ENCODE data around the gene ZNF837. TPM values are rescaled to one million over a fixed set of nuclear protein-coding genes. Genes with fewer than 3 reads are reported as not detected.

ZNF837 gene
- 0.29 to 1.0 TPM (median 0.39 TPM) in 3 replicates for polyA plus RNA-seq
- 0.17 TPM for polyA plus RNA-seq (2011; ENCODE audit: low read depth)
- polyA plus RNA-seq (2011; cell fraction: cytosol; rRNA removed), result 0.33 and 1.3 TPM in 2 replicates
- polyA plus RNA-seq (2011; cell fraction: nucleus; rRNA removed), result 0.43 and 1.1 TPM in 2 replicates
- polyA plus RNA-seq (2012; ENCODE audit: low replicate concordance), result 0.73 and 0.99 TPM in 2 replicates
- 0.16 TPM in 2 of 3 replicates, not detected in the other for polyA minus RNA-seq
- 2.3 TPM for polyA minus RNA-seq (2011; cell fraction: cytosol; rRNA and poly(A)+ RNA removed)
- 0.62 and 0.74 TPM in 2 replicates for polyA minus RNA-seq (2011; cell fraction: nucleus; rRNA and poly(A)+ RNA removed)

GRCh38 chr19:58380662-58381459 is at the start of gene ZNF837:
Gene ZNF837 (minus strand): TSS chr19:58381030. CDS start chr19:58369332, 11,698 bp downstream.
- no peaks in the 10 kb centered on the region for H3K36me3 ChIP-seq (ENCODE audit: control insufficient read depth in 2 of 2, extremely low read depth in 1 of 2, insufficient read depth in 2 of 2, low read length in 2 of 2)
- peak; percentile 90 for FAIRE-seq
- peak within 1 kb of the TSS; percentile 94 for H3K4me2 ChIP-seq (ENCODE audit: control insufficient read depth, extremely low read depth, insufficient read depth, low read depth, low read length)
- H3K4me3 ChIP-seq (ENCODE audit: control insufficient read depth in 2 of 3, extremely low read depth in 1 of 3, insufficient read depth in 2 of 3, low read depth in 1 of 3, low read length in 3 of 3), result peak within 1 kb of the TSS; percentile 72 to 84 (median 79)
- peaks cover 20% of the 10 kb centered on the region for H3K4me1 ChIP-seq (ENCODE audit: control insufficient read depth, extremely low read depth, insufficient read depth, low read length)
- no peaks in the 10 kb centered on the region for H3K27me3 ChIP-seq (ENCODE audit: control insufficient read depth, extremely low read depth, insufficient read depth, low read length)
- H2AFZ ChIP-seq (ENCODE audit: control insufficient read depth, low read length), result peak within 1 kb of the TSS; percentile 95
- dilution Hi-C loops (cut with MboI; ENCODE audit: extremely low pct_ligation_motif_present, low sequenced_read_pairs), result no loop called here
- peak; percentile 99 for DNase-seq (ENCODE audit: low read depth, low spot score)
- H4K20me1 ChIP-seq (ENCODE audit: control insufficient read depth, extremely low read depth, insufficient read depth, low read length), result no peaks in the 10 kb centered on the region
- H3K27ac ChIP-seq (ENCODE audit: control insufficient read depth, insufficient read depth, low read length), result peak within 1 kb of the TSS; percentile 93
- no peaks in the 10 kb centered on the region for H3K9me3 ChIP-seq (ENCODE audit: control insufficient read depth, low read depth, low read length)
- peak within 1 kb of the TSS; percentile 91 for H3K9ac ChIP-seq (ENCODE audit: control insufficient read depth, extremely low read depth, insufficient read depth, low read length)
- no peaks in the 10 kb centered on the region for H3K9me1 ChIP-seq (ENCODE audit: control insufficient read depth, extremely low read depth, insufficient read depth, low read length)
- TF ChIP-seq EZH2 (IDR thresholded peaks at IDR 0.05; ENCODE audit: low read length) (no peak), CTCF (optimal IDR thresholded peaks at IDR 0.05 in 1 of 3, IDR thresholded peaks at IDR 0.05 in 1 of 3, conservative IDR thresholded peaks at IDR 0.05 in 1 of 3; ENCODE audit: extremely low read depth in 1 of 3, insufficient read depth in 2 of 3, low read length in 3 of 3) (no peak)
- H3K79me2 ChIP-seq (ENCODE audit: control insufficient read depth, insufficient read depth, low read length), result peaks cover 18% of the 10 kb centered on the region

- dilution Hi-C loops (cut with MboI; ENCODE audit: extremely low pct_ligation_motif_present, low sequenced_read_pairs), result no loop called here
- no peak for DNase-seq (ENCODE audit: low read depth, low spot score)
- Histone ChIP-seq H3K9ac (ENCODE audit: control insufficient read depth, extremely low read depth, insufficient read depth, low read length) (no peak overlapping the region), H3K36me3 (ENCODE audit: control insufficient read depth in 2 of 2, extremely low read depth in 1 of 2, insufficient read depth in 2 of 2, low read length in 2 of 2) (peaks cover 14 to 17% of the 10 kb centered on the region in 2 experiments), H3K9me1 (ENCODE audit: control insufficient read depth, extremely low read depth, insufficient read depth, low read length) (no peaks in the 10 kb centered on the region), H3K27ac (ENCODE audit: control insufficient read depth, insufficient read depth, low read length) (no peak overlapping the region), H3K27me3 (ENCODE audit: control insufficient read depth, extremely low read depth, insufficient read depth, low read length) (no peaks in the 10 kb centered on the region), H4K20me1 (ENCODE audit: control insufficient read depth, extremely low read depth, insufficient read depth, low read length) (no peaks in the 10 kb centered on the region), H2AFZ (ENCODE audit: control insufficient read depth, low read length) (no peak overlapping the region), H3K4me3 (ENCODE audit: control insufficient read depth in 2 of 3, extremely low read depth in 1 of 3, insufficient read depth in 2 of 3, low read depth in 1 of 3, low read length in 3 of 3) (no peak overlapping the region), H3K79me2 (ENCODE audit: control insufficient read depth, insufficient read depth, low read length) (no peaks in the 10 kb centered on the region), H3K4me1 (ENCODE audit: control insufficient read depth, extremely low read depth, insufficient read depth, low read length) (peaks cover 16% of the 10 kb centered on the region), H3K4me2 (ENCODE audit: control insufficient read depth, extremely low read depth, insufficient read depth, low read depth, low read length) (no peak overlapping the region), H3K9me3 (ENCODE audit: control insufficient read depth, low read depth, low read length) (peaks cover 37% of the 10 kb centered on the region)
- TF ChIP-seq CTCF (optimal IDR thresholded peaks at IDR 0.05 in 1 of 3, IDR thresholded peaks at IDR 0.05 in 1 of 3, conservative IDR thresholded peaks at IDR 0.05 in 1 of 3; ENCODE audit: extremely low read depth in 1 of 3, insufficient read depth in 2 of 3, low read length in 3 of 3), result no peak
- TF ChIP-seq EZH2 (IDR thresholded peaks at IDR 0.05; ENCODE audit: low read length), result no peak
- FAIRE-seq, result no peak
These were observed 48.9 kb upstream of the ZNF837 start for GRCh38 chr19:58429745-58430144.
